Measurements from ENCODE around the gene ARIH1.
A peak's percentile ranks its signal among the peaks of the same experiment; 100 is the strongest.
"Not testable (repeated sequence)": the region's sequence is repeated elsewhere in the genome, so short reads cannot be mapped to it uniquely, and the experiment has no call there.

Gene ARIH1

GRCh38 chr15:72592676-72593075 is 118.5 kb downstream of the ARIH1 start:
- DNase-seq (ENCODE audit: extremely low read depth in 1 of 2, low read depth in 1 of 2) = no peak

DNA sequence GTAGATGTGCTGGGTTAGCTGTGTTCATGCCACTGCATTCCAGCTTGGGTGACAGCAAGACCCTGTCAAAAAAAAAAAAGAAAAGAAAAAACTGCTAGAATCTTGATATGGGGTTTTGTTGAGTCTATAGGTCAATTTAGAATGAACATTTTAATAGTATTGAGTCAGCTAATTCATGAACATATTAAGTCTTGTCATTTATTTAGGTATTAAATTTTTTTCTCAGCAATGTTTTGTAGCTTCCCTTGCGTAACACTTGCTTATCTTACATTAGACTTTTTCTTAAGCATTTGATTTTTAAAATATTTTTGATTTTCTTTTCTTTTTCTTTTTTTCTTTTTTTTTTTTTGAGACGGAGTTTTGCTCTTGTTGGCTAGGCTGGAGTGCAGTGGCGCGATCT is 119.7 kb downstream of the ARIH1 start:
- no peak for DNase-seq (ENCODE audit: extremely low read depth in 1 of 2, low read depth in 1 of 2)

GRCh38 chr15:72599855-72600464 is 125.8 kb downstream of the ARIH1 start:
- no peak for DNase-seq (ENCODE audit: extremely low read depth in 1 of 2, low read depth in 1 of 2)

DNA sequence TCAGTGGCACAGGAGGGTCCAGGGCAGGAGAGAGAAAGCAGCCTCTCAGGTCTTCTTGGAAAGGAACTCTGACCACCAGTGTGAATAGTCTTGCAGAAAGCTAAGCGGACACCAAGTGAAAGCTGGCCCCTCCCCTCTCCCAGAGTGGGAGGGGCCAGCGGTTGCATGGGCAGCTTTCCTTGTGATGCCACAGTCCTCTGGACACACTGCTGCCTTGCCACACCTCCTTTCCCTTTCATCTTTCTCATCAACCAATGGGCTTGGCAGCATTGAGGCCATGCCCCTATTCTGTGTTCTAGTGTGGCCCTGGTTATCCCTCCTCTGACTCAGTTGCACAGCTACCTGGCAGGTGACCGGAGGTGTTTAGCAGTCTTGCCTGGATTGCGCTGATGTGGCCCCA is 130.7 kb downstream of the ARIH1 start:
- no peak for DNase-seq (ENCODE audit: extremely low read depth in 1 of 2, low read depth in 1 of 2)

- DNase-seq (ENCODE audit: extremely low read depth in 1 of 2, low read depth in 1 of 2) = not testable (repeated sequence)
Observed at GRCh38 chr15:72608084-72608483, 134.0 kb downstream of the ARIH1 start.

GRCh38 chr15:72609862-72610261 is 135.7 kb downstream of the ARIH1 start:
- DNase-seq (ENCODE audit: extremely low read depth in 1 of 2, low read depth in 1 of 2) = no peak

- DNase-seq (ENCODE audit: extremely low read depth in 1 of 2, low read depth in 1 of 2) = not testable (repeated sequence)
Observed at GRCh38 chr15:72612324-72612723, 138.2 kb downstream of the ARIH1 start.

DNA sequence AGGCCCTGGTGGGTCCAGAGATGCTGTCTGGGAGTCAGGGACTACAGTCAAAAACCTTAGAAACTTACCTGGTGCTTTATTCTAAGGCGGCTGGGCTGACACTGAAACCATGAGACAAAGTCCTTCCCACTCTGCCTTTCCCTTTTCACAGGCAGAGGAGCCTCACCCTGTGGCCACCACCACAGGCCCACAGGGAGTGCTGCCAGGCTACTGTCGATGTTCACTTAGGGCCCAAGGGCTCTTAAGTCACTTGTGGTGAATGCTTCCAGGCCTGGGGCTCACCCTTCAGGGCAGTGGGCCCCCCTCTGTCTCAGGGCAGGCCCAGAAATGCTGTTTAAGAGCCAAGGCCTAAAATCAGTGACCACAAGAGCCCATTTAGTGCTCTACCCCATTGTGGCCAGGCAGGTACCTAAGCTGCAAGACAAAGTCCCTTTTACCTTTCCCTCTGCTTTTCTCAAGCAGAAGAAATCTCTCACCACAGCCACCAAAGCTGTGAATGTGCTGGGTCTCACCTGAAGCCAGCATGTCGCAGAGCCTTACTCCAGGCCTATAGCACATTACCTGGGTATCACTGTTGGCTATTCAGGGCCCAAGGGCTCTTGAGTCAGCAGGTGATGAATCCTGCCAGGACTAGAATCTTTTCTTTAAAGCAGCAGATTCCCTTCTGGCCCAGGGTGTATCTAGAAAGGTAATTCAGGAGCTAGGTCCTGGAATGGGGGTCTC is 140.8 kb downstream of the ARIH1 start:
- DNase-seq (ENCODE audit: extremely low read depth in 1 of 2, low read depth in 1 of 2) = no peak

DNA sequence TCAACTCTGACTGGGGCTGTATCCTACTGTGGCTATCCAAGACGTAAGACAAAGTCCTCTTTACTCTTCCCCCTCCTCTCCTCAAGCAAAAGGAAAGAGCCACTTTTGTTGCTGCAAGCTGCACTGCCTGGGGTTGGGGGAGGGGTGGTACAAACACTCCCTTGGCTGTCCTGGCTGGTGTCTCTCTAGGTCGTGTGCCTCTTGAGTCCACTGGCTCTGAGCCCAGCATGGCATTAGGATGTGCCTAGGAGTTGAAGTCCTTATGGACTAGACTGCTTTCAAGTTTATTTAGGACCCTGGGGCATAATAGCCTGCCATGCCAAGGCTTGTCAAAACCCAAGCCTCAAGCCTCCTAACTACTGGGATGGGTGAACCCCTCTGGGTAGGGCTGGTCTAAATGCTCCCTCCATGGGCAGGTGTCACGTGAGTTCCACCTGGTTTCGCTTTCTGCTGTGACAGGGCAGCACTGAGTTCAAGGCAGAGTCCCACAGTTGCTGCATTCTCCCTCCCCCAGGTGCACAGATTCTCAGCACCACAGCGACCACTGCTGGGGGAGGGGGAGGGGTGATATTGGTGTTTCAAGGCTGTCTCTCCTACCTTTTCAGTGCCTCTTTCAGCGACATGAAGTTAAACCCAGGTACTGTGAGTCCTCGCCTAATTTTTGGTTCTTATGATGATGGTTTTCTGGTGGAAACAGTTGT is 141.6 kb downstream of the ARIH1 start:
- not testable (repeated sequence) for DNase-seq (ENCODE audit: extremely low read depth in 1 of 2, low read depth in 1 of 2)

GRCh38 chr15:72616491-72617210 is 142.5 kb downstream of the ARIH1 start:
- no peak for DNase-seq (ENCODE audit: extremely low read depth in 1 of 2, low read depth in 1 of 2)

GRCh38 chr15:72623854-72624253 is 149.7 kb downstream of the ARIH1 start:
- not testable (repeated sequence) for DNase-seq (ENCODE audit: extremely low read depth in 1 of 2, low read depth in 1 of 2)

DNA sequence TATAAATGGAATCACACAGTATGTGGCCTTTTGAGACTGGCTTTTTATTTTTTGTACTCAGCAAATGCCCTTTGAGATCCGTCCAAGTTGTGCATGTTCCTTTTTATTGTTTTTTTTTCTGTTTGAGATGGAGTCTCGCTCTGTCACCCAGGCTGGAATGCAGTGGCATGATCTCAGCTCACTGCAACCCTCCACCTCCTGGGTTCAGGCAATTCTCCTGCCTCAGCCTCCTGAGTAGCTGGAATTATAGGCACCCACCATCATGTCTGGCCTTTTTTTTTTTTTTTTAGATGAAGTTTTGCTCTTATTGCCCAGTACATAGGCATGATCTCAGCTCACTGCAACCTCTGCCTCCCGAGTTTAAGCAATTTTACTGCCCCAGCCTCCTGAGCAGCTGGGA is 152.0 kb downstream of the ARIH1 start:
- DNase-seq (ENCODE audit: extremely low read depth in 1 of 2, low read depth in 1 of 2) = not testable (repeated sequence)

- not testable (repeated sequence) for DNase-seq (ENCODE audit: extremely low read depth in 1 of 2, low read depth in 1 of 2)
Observed at GRCh38 chr15:72628249-72629067, 154.3 kb downstream of the ARIH1 start.

DNA sequence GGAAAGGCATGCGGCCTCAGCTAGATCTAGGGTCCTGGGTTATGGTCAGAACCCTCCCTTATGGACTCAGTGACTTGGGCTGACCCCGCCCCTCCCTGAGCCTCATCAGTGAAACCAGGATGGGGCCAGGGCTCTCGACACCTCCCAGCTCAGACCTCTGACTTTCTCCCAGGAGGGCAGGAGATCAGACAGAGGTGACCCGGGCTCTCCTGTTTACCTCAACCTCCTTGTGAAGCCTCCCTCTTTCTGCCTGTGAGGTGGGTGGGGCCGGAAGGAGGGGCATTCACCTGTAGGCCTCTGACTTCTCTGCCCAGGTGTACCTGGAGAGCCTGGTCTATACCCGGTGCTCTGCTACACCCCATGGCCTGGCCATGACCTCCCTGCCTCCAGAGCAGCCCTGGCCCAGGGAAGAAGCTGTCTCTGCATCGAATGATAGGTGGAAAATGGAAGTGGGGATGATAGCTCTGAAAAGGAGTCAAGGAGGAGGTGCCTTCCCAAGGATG is 155.0 kb downstream of the ARIH1 start:
- not testable (repeated sequence) for DNase-seq (ENCODE audit: extremely low read depth in 1 of 2, low read depth in 1 of 2)

GRCh38 chr15:72636519-72637282 is 162.6 kb downstream of the ARIH1 start:
- peak in 1 of 2 donors; percentile 22 for DNase-seq (ENCODE audit: extremely low read depth in 1 of 2, low read depth in 1 of 2)

DNA sequence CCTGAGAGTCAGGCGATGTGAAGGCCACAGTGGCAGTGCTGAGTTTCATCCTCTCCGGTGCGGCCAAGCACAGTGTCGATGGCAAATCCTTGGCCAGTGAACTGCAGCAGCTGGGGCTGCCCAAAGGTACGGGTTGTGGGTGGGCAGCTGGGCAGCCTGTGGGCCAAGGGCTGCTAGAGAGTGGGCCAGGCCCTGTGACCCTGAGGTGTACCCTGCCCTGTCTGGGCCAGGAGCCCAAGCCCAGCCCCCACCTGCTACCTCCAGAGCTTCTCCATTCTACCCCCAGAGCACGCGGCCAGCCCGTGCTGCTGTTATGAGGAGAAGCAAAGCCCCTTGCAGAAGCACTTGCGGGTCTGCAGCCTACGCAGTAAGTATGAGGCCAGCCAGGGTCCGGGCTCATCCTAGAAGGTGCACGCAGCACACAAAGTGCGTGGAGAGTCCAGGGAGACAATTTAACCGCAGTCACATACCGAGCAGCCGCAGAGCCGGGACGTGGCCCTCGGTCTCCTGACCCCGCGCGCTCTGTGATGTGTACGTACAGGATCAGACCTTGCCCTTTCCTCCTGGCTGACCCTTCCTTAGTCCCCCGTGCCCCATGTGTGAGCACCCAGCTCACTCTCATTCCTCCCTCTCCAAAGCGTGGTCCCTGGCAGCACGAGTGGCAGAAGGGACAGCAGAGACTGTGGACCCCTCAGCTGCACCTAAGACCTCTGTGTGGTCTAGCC is 165.8 kb downstream of the ARIH1 start:
- not testable (repeated sequence) for DNase-seq (ENCODE audit: extremely low read depth in 1 of 2, low read depth in 1 of 2)

- DNase-seq (ENCODE audit: extremely low read depth in 1 of 2, low read depth in 1 of 2) = not testable (repeated sequence)
Observed at GRCh38 chr15:72642271-72642670, 168.1 kb downstream of the ARIH1 start.

- DNase-seq (ENCODE audit: extremely low read depth in 1 of 2, low read depth in 1 of 2) = not testable (repeated sequence)
Observed at GRCh38 chr15:72648631-72649253, 174.6 kb downstream of the ARIH1 start.
